Mucosa of descending colon (tissue), 3 donors: ENCODE results near the gene POLRMT. TPM values are rescaled to one million over a fixed set of nuclear protein-coding genes. Genes with fewer than 3 reads are reported as not detected.
A peak's percentile ranks its signal among the peaks of the same experiment; 100 is the strongest.

Experiments used
- ATAC-seq: fragments of 200-7000 bp; cut with Tn5 transposase; one replicate; pipeline ENCODE4 v1.9.1; 2020; ENCODE audit warnings: mild to moderate bottlenecking, moderate library complexity
- DNase-seq, 3 donors: peaks; one replicate each; pipeline ENCODE4 v3.0.0-alpha.2; 2020
- H3K36me3 ChIP-seq: fragments of 200-600 bp; one replicate; pipeline ENCODE4 v1.8.0; 2021; ENCODE audit warnings: low read depth, mild to moderate bottlenecking
- H3K4me1 ChIP-seq: fragments of 200-600 bp; one replicate; pipeline ENCODE4 v1.8.0; 2021; ENCODE audit warnings: low read depth, mild to moderate bottlenecking
- H3K4me3 ChIP-seq: fragments of 200-600 bp; one replicate; pipeline ENCODE4 v1.8.0; 2021; ENCODE audit warnings: mild to moderate bottlenecking
- H3K9me3 ChIP-seq: fragments of 200-600 bp; one replicate; pipeline ENCODE4 v1.8.0; 2021; ENCODE audit warnings: mild to moderate bottlenecking
- intact Hi-C, 2 donors: fragments of 100-400 bp; cut with DNase I in 1 of 2; cut with micrococcal nuclease in 1 of 2; formaldehyde crosslinking; loops; one replicate each; pipeline versions ENCODE4 v1.11.0 to v1.11.1; 2022; cut with DNase I, micrococcal nuclease
- total RNA-seq, 3 donors: library from RNA; stranded (reverse); fragmentation: NEBNext Ultra II Directional in 2 of 3; extraction: Animal tissue kit (Norgen Biotek cat#: 25700) in 2 of 3; gene quantifications; one replicate each; pipeline versions ENCODE4 v1.2.1 to v1.2.4, GENCODE V29; 2021 to 2023
- TF ChIP-seq, protein P1 (sequence below): fragments of 200-600 bp; IDR thresholded peaks from one replicate; pipeline ENCODE4 v1.8.0; 2022; ENCODE audit warnings: antibody characterized with exemption, mild to moderate bottlenecking
- donor health status: DM: no; HTN: no; CAD: no; lungs with moderate emphysema.
- donor health status: DM: no; HTN: no; CAD: no.
- donor health status: DM: no; HTN: yes; CAD: no.

POLRMT gene
- total RNA-seq, 3 donors from 2014 or later = 48.3 to 61.1 (median 51.1) TPM

DNA sequence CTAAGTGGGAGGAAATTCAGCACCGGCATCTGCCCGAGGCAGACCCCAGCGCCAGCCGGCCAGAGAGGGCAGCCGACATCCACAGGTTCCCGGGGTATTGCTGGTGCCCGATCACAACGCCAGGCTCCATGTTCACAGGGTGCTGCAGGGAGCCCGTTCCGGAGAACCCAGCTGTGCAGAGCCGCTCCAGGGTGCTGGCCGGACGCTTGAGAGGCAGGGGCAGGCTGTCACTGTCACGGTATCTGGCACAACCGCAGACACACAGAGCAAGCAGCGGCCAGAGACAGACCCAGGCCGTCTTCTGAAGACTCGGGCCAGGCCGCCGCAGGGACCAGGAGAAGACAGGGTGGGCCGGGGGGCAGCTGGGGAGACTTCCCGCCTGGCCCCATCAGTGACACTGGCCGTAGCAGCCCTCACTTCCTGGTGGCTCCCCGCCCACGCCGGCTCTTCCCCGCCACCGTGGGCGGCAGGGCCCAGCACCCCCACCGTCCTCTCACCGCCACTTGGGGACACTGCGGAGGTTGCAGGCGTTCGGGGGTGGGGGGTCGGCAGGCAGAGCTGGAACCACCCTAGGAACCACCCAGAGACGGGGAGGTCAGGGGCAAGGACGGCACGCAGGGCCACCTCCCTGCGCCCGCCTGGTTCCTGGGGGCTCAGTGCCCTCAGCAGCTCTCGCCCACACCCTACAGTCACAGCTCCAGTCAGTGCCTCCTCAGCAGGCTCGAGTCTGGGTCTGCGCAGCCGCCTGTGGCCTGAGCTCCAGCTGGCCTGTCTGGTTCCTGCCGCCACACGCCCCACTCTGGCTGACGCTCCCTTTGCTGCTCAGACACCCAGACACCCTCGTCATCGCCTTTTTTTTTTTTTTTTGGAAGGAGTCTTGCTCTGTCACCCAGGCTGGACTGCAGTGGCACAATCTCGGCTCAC lies 25.8 kb upstream of the POLRMT start:
- TF ChIP-seq, protein P1, sequence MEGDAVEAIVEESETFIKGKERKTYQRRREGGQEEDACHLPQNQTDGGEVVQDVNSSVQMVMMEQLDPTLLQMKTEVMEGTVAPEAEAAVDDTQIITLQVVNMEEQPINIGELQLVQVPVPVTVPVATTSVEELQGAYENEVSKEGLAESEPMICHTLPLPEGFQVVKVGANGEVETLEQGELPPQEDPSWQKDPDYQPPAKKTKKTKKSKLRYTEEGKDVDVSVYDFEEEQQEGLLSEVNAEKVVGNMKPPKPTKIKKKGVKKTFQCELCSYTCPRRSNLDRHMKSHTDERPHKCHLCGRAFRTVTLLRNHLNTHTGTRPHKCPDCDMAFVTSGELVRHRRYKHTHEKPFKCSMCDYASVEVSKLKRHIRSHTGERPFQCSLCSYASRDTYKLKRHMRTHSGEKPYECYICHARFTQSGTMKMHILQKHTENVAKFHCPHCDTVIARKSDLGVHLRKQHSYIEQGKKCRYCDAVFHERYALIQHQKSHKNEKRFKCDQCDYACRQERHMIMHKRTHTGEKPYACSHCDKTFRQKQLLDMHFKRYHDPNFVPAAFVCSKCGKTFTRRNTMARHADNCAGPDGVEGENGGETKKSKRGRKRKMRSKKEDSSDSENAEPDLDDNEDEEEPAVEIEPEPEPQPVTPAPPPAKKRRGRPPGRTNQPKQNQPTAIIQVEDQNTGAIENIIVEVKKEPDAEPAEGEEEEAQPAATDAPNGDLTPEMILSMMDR = no peak
- H3K4me3 ChIP-seq = no peak overlapping the region
- ATAC-seq = no peak
- intact Hi-C loops = no loop called here
- no peaks in the 10 kb centered on the region for H3K9me3 ChIP-seq
- DNase-seq = peak in 2 of 3 donors; percentile 52 to 76
- H3K36me3 ChIP-seq = no peaks in the 10 kb centered on the region
- H3K4me1 ChIP-seq = peaks cover 37% of the 10 kb centered on the region

DNA sequence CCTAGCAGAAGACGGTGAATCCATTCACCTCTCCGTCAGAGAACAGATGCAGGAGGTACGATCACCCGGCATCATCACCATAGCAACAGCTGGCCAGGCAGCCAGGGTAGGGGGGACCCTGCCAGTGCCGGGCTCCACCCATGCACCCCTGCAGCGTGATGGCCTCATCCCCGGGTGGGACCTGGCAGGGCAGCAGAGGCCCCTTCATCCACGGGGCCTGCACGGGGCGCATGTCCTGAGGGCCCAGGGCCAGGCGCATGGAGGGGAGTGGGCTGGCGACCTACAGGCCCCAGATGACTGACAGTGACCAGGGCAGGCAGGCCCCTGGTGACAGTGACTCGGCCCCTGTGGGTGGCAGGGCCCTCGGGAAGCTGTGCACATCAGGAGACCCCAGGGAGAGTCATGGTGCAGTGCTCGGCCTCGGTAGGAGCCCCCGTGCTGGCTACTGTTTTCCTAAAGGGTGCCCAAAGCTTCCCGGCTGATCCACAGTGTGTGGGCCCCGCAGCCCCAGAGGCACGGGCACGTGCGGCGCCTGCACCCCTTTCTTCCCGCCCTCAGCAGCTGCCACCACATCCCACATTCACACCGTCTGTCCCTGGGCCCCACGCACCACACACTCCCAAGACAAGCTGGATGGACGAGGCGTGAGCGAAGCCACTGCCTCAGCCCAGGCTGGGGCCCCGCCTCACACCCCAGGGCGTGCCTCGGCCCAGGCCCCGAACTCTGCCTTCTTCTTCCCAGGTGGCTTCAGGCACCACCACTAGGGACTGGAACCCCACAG lies 24.9 kb upstream of the POLRMT start:
- Histone ChIP-seq H3K36me3 (no peaks in the 10 kb centered on the region), H3K9me3 (no peaks in the 10 kb centered on the region), H3K4me1 (peaks cover 33% of the 10 kb centered on the region), H3K4me3 (no peak overlapping the region)
- no peak for ATAC-seq
- TF ChIP-seq, protein P1 = no peak
- peak in 1 of 3 donors; percentile 54 for DNase-seq
- intact Hi-C loops = no loop called here

DNA sequence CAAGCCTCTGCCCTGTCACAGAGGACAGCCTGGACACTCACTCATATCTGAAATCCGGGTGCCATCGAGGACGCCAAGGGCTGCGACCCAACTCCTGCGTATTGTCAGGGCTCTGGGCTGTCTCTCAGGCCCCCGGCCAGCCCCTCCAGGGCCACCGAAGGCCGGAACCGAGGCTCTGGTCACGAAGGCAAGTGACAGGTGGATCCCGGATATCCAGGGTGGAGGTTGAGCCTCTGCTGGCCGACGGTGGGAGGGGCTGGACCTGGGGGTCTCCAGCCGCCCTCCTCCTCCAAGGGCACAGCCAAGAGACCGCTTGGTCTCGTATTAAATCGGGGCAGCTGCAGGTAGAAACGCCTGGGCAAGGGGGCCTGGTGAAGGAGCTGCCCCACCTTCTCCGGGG lies 24.3 kb upstream of the POLRMT start:
- Histone ChIP-seq H3K4me1 (peaks cover 33% of the 10 kb centered on the region), H3K36me3 (no peaks in the 10 kb centered on the region), H3K4me3 (no peak overlapping the region), H3K9me3 (no peaks in the 10 kb centered on the region)
- ATAC-seq (no peak), DNase-seq (peak in 1 of 3 donors; percentile 52)
- TF ChIP-seq, protein P1 = no peak
- intact Hi-C loops = no loop called here

DNA sequence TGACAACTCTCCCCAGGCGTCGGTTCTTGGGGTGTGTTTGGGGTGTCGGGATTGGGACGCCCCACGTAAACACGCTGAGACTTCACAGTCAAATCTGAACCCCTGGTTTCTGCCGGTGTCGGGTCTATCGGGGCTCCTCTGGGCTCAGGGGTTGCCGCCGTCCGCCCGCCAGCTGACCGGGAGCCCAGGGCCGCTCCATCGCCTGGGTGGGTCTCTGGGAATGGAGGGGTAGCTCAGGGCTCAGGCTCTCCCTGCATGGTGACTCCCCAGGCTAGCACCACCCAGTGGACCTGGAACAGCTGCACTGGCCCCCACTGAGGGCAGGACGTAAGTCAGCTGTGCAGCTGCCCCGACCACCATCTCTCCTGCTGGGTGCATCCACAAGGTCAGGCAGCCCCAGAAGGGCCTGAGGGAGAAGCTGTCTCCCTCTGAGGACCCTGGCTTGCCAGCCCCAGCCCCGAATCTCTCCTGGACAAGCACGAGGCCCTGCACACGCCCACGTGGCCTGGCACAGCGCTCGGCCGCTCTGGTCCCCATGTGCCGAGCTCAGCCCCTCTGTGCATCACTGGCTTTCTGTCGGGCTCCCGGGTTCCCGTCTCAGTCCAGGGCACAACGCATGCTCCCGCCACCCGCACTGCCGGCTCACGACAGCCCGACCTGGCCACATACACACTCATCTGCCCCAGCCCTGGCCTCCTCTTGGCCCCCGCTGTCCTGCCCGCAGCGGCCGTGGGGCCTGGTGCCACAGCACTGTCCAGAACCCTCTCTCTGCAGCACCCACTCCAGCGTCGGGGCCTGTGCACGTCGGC lies 23.6 kb upstream of the POLRMT start:
- ATAC-seq (no peak), DNase-seq (peak in 1 of 3 donors; percentile 50)
- H3K4me1 ChIP-seq = peaks cover 33% of the 10 kb centered on the region
- H3K9me3 ChIP-seq = no peaks in the 10 kb centered on the region
- no peak overlapping the region for H3K4me3 ChIP-seq
- intact Hi-C loops = no loop called here
- H3K36me3 ChIP-seq = no peaks in the 10 kb centered on the region
- TF ChIP-seq, protein P1 = no peak

DNA sequence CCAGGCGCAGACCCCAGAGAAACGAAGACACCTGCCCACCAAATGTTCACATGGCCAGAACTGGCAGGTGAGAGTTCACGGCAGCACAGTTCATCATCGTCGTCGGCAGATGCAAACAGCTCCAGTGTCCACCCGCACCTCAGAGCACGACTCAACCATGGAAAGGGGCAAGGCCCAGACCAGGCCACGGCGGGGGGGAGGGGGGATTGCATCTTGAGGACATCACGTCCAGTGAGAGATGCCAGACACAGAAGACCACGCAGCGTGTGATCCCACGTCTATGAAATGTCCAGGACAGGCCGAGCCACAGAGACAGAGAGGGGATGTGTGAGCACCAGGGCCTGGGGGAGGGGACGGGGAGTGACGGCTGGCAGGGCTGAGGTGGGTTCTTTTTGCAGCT lies 22.4 kb upstream of the POLRMT start:
- peaks cover 4% of the 10 kb centered on the region for H3K36me3 ChIP-seq
- no peaks in the 10 kb centered on the region for H3K9me3 ChIP-seq
- peaks cover 29% of the 10 kb centered on the region for H3K4me1 ChIP-seq
- H3K4me3 ChIP-seq = no peak overlapping the region
- ATAC-seq (no peak), DNase-seq (peak in 1 of 3 donors; percentile 52)
- TF ChIP-seq, protein P1 = no peak
- intact Hi-C loops = no loop called here
